Cortex of kidney (tissue), 1 donor: Measurements from ENCODE around the gene RIN3.

Experiments
- DNase-seq: peaks from one replicate; lab custom pipeline; 2025; lab: John Stamatoyannopoulos, UW

RIN3 gene

GRCh38 chr14:92555465-92556111 lies 42.0 kb downstream of the RIN3 start:
- no peak for DNase-seq

DNA sequence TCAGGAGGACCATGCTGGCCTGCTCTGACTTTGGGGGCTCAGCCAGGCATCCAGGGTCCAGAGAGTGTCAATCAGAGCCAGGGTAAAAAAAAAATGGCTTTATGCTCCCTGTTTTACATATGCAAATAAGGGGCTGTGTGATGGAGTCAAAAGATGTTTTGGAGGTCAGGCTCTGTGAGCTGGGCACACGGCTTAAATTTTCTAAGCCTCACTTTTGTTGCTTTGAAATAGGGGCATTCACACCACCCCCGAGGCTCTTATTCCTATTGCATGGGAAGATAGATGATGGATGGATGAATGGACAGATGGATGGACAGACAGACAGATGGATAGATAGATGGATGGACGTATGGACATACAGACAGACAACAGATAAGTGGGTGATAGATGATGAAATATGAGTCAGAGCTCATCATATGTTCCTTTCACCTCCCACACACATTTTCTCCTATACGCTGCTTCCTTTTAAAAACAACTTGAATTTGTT lies 42.7 kb downstream of the RIN3 start:
- no peak for DNase-seq

- DNase-seq = no peak
Measured at GRCh38 chr14:92556863-92557543, 43.4 kb downstream of the RIN3 start.

DNA sequence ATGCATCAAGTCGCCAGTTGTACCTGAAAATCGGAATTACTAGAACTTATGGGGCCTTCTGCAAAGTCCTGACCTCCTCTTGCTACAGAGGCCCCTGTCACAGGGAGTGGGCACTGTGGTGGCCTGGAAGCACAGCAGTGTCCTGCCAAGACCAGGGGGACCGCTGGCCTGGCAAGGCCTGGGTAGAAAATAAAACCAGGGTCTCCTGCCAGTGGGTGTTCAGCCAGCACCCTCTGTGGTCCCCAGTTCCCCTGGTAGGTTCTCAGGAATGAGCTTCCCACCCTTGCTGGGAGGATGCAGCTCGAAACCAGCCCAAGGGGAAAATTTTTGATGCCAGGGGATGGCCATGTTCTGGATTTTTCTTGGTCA lies 43.9 kb downstream of the RIN3 start:
- no peak for DNase-seq

DNA sequence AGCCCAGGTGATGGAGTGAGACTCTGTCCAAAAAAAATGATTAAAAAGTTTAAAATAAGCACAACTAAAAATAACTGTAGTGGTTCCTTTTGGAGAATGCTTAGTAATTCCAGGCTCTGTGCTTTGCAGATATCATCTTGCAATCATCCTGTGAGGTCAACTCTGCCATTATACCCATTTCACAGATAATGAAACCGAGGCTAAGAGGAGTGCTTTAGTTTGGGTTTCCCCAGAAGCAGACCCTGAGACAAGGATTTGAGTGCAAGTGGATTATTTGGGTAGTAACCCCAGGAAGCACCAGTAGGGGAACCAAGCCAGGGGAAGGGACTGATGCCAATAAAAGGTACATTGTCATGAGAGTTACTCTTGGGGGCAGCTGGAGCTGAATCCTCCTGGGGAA lies 44.7 kb downstream of the RIN3 start:
- no peak for DNase-seq

DNA sequence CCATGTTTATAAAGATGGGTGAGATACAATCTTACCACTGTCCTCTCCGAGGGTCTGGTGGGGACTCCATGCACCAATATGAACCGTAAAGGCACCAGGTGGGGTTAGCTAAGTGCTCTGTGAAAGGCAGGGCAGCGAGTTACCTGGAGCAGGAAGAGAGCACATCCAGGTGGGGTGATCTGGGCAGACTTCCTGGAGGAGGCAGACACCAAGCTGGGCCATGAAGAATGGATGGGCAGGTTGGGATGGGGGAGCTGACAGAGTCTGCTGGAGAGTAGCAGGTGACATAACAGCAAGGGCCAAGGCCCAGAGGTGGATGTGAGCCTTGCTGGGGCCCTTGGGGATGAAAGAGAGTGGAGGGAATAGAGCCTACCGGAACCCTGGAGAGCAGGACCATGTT lies 45.9 kb downstream of the RIN3 start:
- DNase-seq = no peak

GRCh38 chr14:92560106-92560865 lies 46.7 kb downstream of the RIN3 start:
- DNase-seq = no peak

- no peak for DNase-seq
Measured at GRCh38 chr14:92561906-92562479, 48.4 kb downstream of the RIN3 start.

DNA sequence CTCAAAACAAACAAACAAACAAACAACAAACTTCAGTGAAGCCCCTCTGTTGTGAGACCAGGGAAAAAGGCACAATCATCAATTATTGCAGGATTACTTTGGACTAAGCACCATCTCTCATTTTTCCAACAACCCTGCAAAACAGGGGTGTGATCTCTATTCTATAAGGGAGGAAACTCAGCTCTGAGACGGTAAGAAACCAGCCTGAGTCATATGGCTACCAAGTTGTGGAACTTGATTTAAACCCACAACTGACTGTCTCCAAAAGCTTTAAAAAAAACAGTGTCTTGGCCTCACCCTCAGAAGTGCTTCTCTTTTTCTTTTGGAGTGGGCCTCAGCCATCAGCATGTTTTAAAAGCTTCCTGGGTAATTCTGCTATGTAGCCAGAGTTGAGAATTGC lies 49.8 kb downstream of the RIN3 start:
- DNase-seq = no peak

DNA sequence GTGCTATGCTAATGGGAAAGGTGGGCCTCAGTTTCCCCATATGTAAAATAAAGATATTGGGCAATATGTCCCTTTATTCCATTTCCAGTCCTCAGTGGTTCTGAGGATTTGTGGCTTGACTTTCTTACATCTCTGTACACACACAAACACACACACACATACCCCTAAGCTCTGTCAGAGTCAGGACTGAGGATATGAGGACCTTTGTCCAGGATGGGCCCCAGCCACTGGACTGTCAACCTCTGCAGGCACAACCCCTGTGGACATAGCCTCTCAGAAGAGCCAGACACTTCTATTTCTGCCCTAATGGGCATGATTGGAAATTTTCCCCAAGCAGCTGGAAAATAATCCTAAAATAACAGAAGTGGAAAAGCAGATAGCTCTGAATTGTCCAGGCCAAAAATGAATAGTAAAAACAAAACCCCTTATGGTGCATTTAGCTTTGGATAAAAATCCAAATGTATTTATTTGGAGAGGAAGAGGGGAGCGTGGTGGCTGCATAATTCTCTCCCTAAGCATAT lies 50.2 kb downstream of the RIN3 start:
- no peak for DNase-seq

DNA sequence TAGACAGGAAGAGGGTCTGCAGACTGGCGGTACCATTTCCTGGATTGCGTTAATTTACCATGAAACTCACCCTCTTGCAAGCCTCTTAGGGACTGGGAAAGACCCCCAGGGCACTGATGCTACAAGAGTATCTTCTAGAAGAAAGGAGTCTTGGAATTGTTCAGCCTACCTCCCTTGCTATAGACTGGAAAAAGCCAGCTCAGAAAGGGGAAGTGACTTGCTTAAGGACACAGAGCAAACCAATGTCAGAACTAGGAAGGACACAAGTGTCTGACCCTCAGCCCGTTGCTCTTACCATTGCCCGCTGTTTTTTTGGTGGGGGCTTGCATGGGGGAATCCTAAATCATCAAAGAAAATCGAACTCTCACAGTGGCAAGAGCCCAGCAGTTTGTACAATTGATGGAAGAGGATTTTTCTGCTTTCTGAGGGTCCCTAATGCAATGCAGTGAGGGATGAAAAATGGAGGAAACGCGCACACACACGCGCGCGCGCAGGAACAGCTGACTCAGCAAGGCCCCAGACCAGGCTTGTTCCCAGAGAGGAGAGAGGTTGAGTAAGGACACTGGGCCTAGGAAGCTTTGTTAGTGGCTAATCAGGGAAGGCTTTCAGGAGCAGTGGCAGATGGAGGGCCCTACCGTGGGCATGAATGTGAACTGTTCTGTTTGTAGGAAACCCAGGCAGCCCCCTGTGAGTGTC lies 50.9 kb downstream of the RIN3 start:
- DNase-seq = no peak

DNA sequence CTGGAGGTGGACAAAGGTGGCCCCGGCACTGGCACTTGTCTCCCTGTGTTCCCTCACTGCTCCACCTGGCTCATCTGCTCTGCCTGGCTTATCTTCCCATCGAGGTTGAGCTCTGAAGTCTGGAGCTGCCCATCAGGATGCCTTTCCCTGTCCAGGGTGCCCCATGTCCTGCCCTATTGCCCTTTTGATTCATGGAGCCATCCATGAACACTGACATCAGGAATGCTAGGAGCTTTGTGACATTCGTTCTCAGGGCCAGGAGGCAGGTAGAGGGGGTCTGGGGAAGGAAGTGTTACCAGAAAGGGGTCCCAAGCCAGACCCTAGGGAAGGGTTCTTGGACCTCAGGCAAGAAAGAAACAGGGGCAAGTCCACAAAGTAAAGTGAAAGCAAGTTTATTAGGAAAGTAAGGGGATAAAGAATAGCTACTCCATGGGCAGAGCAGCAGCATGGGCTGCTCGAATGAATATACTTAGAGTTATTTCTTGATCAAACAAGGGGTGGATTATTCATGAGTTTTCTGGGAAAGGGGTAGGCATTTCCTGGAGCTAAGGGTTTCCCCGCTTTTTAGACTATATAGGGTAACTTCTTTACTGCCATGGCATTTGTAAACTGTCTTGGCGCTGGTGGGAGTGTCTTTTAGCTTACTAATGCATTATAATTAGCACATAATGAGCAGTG lies 51.6 kb downstream of the RIN3 start:
- DNase-seq = no peak

GRCh38 chr14:92565718-92566115 lies 52.1 kb downstream of the RIN3 start:
- no peak for DNase-seq

DNA sequence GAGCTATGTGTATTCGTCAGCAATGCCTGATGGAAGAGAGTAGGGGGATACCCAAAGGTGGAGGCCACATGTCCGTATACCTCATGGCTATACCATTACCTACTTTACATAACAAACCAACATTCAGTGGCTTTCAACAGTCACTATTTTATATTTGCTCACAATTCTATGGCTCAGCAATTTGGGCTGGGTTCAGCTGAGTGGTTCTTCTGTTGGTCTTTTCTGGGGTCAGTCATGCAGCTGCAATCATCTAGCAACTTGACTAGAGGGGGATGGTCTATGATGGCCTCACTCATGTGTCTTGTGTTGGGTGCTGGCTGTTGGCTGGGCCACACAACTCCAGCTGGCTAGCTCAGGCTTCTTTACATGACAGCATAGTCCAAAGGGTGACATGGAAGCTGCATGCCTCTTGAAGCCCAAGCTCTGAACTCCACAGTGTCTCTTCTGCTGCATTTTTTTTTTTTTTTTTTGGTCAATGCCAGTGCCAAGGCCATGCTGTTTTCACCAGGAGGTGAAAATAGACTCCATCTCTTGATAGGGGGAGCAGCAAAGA lies 53.7 kb downstream of the RIN3 start:
- no peak for DNase-seq

DNA sequence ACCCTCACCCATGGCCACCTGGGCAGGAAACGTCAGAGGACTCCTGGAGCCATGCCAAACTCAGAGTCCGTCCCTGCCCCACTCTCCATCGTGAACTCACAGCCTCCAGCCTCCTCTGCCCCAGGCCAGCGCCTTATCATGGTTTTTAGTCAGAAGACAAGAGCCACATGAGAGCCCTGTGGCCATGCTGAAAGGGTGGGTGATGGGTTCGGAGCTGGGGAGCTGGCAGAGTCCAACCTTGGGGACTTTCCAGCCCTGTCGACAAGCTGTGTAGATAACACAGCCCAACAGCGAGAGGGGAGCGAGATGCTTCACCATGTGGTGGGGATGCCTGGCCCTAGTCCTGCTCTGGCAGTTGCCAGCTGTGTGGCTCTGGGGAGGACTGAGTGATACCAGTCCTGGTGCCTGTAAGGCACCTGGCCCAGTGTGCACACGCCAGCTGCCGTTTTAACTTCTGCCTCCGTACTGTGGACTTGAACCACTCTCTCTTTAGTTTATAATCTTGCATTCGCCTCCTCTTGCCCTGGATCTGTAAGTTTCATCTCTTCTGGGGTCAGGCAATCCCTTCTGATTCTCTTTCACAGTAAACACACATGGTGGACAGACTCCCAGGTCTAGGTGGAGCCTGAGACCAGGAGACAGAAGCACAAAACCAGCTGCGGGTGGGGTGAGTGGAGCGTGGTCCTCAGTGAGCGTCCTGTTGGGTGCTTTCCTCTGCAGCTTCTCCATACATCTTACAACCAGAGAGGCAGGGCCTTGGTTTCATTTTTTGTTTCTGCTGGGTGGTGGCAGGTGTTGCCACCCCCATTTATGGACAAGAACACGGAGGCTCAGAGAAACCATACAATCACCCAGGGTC lies 55.3 kb downstream of the RIN3 start:
- DNase-seq = no peak

- no peak for DNase-seq
Measured at GRCh38 chr14:92570674-92571262, 57.2 kb downstream of the RIN3 start.

- no peak for DNase-seq
Measured at GRCh38 chr14:92572050-92572449, 58.5 kb downstream of the RIN3 start.

- DNase-seq = no peak
Measured at GRCh38 chr14:92573761-92574498, 60.3 kb downstream of the RIN3 start.
